ENCODE data around the gene LAMTOR4. TPM values are rescaled to one million over a fixed set of nuclear protein-coding genes. Genes with fewer than 3 reads are reported as not detected.

The LAMTOR4 gene
- polyA plus RNA-seq, 2 donors, result 85.7 to 138 TPM

DNA sequence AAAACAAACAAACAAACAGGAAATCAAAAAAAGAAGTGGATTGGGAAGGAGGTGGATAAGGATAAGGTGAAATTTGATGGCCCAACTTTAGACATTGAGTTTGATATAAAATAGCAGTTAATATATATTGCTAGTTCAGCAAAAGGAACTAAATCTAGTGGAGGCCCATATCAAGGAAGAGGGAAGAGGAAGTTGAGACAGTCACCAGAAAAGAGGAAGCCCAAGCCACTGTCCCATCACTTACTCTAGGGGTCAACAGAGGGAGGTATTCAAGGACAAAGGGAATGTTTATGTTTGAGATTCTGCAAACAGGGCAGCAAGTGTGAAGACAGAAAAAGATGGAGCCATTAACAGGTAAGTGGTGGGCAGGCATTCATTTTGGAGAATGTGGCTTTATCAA is 3.7 kb downstream of the LAMTOR4 start:
- Histone ChIP-seq H3K4me3 (ENCODE audit: low read depth in 1 of 2, low read length in 2 of 2) (no peak overlapping the region), H3K4me1 (ENCODE audit: control insufficient read depth in 2 of 2, insufficient read depth in 2 of 2, low read length in 1 of 2) (peaks cover 4 to 6% of the 10 kb centered on the region in 2 donors), H3K36me3 (ENCODE audit: control insufficient read depth in 2 of 2, insufficient read depth in 2 of 2, low read length in 1 of 2) (peaks cover 17 to 30% of the 10 kb centered on the region in 2 donors), H3K27ac (ENCODE audit: low read depth in 2 of 2, low read length in 1 of 2) (no peak overlapping the region), H3K27me3 (ENCODE audit: control insufficient read depth in 1 of 2, insufficient read depth in 2 of 2, low read length in 2 of 2) (no peaks in the 10 kb centered on the region), H3K9me3 (ENCODE audit: control insufficient read depth in 2 of 2, insufficient read depth in 1 of 2, low read depth in 1 of 2, low read length in 1 of 2) (no peaks in the 10 kb centered on the region)

DNA sequence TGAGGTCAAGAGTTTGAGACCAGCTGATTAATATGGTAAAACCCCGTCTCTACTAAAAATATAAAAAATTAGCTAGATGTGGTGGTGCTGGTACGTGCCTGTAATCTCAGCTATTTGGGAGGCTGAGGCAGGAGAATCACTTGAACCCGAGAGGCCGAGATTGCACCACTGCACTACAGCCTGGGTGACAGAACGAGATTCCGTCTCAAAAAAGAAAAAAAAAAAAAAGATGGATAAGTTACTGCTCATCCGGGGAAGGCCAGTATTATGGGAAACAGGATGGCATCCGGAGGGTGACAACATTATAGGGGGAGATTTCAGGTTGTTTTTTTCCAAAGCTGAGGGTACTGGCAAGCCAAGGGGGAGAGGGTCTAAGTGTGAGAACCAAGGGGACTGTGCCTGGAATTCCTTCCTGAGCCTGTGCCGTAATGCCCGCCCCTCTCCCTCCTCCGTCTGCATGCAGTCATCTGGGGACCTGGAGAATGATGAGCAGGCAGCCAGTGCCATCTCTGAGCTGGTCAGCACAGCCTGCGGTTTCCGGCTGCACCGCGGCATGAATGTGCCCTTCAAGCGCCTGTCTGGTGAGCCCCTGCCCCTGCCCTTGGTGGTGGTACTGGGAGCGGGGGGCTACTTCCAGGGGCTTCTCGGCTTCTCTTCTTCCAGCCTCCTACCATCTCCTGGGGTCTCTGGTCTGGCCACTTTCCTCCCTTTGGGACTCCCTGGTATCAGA is 4.4 kb downstream of the LAMTOR4 start:
- H3K4me3 ChIP-seq (ENCODE audit: low read depth in 1 of 2, low read length in 2 of 2), result no peak overlapping the region
- peak overlapping the region in 1 of 2 donors; percentile 61 for H3K27ac ChIP-seq (ENCODE audit: low read depth in 2 of 2, low read length in 1 of 2)
- H3K4me1 ChIP-seq (ENCODE audit: control insufficient read depth in 2 of 2, insufficient read depth in 2 of 2, low read length in 1 of 2), result peaks cover 6 to 10% of the 10 kb centered on the region in 2 donors
- no peaks in the 10 kb centered on the region for H3K9me3 ChIP-seq (ENCODE audit: control insufficient read depth in 2 of 2, insufficient read depth in 1 of 2, low read depth in 1 of 2, low read length in 1 of 2)
- H3K36me3 ChIP-seq (ENCODE audit: control insufficient read depth in 2 of 2, insufficient read depth in 2 of 2, low read length in 1 of 2), result peaks cover 17 to 30% of the 10 kb centered on the region in 2 donors
- no peaks in the 10 kb centered on the region for H3K27me3 ChIP-seq (ENCODE audit: control insufficient read depth in 1 of 2, insufficient read depth in 2 of 2, low read length in 2 of 2)
- 88 to 90% methylated on average over 18 of the region's 18 CpGs for WGBS, 2 donors

DNA sequence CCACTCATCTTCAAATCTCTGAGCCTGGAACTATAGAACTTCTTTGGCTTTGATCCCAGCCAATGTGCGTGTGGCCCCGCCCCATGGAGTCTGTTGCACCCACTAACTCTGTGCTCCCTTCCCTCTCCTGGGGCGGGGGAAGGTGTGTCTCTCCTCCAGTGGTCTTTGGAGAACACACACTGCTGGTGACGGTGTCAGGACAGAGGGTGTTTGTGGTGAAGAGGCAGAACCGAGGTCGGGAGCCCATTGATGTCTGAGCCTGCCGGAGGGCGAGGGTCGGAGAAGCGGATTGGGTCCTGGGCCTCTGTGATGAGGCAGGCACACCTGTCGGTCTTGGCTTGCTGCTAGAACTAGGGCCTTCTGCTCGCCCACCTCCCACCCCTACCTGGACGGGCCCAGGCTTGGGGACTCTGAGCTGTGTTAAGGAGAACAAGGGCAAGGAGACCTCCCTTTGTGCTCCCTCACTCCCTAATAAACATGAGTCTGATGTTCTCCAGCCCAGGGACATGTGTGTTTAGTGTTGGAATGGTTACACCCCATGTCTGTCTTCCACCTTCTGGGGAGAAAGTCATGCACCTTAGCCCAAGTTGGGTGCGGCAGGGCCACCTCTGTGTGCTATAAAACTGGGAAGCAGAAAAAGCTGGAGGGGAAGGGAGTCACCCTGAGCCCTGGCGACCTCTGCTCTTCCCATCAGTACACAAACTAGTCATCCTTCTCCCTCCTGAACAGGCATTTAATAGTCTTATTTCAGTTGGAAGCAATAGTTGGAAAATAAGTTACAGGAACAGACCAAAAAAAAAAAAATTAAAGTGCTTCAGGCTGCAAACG is 5.2 kb downstream of the LAMTOR4 start:
- Histone ChIP-seq H3K4me3 (ENCODE audit: low read depth in 1 of 2, low read length in 2 of 2) (no peak overlapping the region), H3K27ac (ENCODE audit: low read depth in 2 of 2, low read length in 1 of 2) (peak overlapping the region in 1 of 2 donors; percentile 61), H3K36me3 (ENCODE audit: control insufficient read depth in 2 of 2, insufficient read depth in 2 of 2, low read length in 1 of 2) (peaks cover 17 to 30% of the 10 kb centered on the region in 2 donors), H3K27me3 (ENCODE audit: control insufficient read depth in 1 of 2, insufficient read depth in 2 of 2, low read length in 2 of 2) (no peaks in the 10 kb centered on the region), H3K9me3 (ENCODE audit: control insufficient read depth in 2 of 2, insufficient read depth in 1 of 2, low read depth in 1 of 2, low read length in 1 of 2) (no peaks in the 10 kb centered on the region), H3K4me1 (ENCODE audit: control insufficient read depth in 2 of 2, insufficient read depth in 2 of 2, low read length in 1 of 2) (peaks cover 6 to 10% of the 10 kb centered on the region in 2 donors)
- 66 to 70% methylated on average over 16 of the region's 16 CpGs for WGBS, 2 donors

DNA sequence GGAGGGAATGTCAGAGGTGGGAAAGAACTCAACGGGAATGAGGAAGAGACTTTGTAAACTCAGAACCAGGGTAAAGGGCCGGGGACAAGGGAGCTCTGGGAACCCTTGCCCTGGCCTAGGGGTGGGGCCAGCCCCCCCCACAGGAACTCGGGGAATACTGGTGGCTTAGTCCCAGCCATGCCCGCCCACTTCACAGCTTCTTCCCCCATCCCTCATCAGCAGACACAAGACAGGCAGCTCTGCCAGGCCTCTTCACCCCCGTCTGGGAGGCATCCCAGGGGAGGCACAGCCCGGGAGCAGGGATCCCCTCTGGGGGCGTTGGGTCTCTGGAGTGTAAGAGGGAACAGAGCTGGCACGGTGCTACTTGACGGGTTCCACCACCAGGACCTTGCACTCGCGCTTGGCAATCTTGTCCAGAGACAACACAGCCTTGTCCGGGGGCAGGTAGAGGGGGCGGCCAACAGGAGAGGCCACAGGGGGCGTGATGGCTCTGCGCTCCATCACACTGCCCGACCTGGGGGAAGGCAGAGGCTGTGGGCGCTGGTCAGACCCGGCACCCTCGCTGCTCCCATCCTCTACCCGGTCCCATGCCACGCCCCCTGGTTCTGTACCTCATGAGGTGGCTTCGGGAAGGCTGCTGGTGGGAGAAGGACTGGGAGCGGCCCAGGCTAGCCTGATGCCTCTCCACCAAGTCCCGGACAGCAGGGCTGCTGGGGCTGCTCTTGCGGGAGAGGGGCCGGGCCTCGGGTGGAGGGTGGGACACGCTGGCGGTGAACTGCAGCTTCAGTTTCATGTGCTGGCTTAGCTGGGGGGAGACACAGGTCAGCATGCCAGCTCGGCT is 6.2 kb downstream of the LAMTOR4 start:
- H3K36me3 ChIP-seq (ENCODE audit: control insufficient read depth in 2 of 2, insufficient read depth in 2 of 2, low read length in 1 of 2), result peaks cover 17 to 30% of the 10 kb centered on the region in 2 donors
- H3K4me1 ChIP-seq (ENCODE audit: control insufficient read depth in 2 of 2, insufficient read depth in 2 of 2, low read length in 1 of 2), result peaks cover 4 to 12% of the 10 kb centered on the region in 2 donors
- H3K27ac ChIP-seq (ENCODE audit: low read depth in 2 of 2, low read length in 1 of 2), result peak overlapping the region in 1 of 2 donors; percentile 23
- no peaks in the 10 kb centered on the region for H3K27me3 ChIP-seq (ENCODE audit: control insufficient read depth in 1 of 2, insufficient read depth in 2 of 2, low read length in 2 of 2)
- no peak overlapping the region for H3K4me3 ChIP-seq (ENCODE audit: low read depth in 1 of 2, low read length in 2 of 2)
- 68 to 71% methylated on average over 28 to 30 of the region's 30 CpGs for WGBS, 2 donors
- H3K9me3 ChIP-seq (ENCODE audit: control insufficient read depth in 2 of 2, insufficient read depth in 1 of 2, low read depth in 1 of 2, low read length in 1 of 2), result no peaks in the 10 kb centered on the region

DNA sequence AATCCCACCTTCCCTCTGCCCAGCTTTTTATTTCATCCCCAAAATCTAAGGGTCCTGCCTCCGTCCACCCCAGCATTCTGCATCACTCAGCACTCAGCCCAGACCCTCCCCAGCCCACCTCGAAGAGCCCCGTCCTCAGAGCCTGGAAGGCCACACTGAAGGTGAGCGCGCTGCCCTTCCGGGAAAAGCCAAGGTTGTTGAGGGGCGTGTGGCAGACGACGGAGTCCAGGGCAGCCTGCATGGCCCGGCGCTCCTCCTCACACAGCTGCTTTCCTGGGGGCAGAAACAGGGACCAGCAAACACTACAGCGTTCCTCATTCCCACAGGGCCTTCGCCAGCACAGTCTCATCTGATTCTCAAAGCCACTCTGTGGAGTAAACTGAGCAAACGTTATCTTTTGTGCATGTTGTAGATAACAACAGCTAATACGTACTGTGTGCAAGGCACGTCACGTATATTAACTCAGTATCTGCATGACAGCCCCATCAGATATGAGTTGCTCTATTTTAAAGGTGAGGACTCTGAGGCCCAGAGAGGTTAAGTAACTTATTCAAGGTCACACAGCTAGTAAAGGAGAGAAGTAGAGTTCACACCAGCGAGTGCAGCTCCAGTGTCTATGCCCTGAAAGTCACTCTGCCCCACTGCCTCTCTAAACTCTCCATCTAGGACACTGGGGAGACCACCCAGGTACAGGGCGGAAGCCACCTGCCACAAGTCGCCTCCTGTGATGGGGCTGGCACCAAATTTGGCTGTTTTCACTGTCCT is 7.0 kb downstream of the LAMTOR4 start:
- Histone ChIP-seq H3K4me3 (ENCODE audit: low read depth in 1 of 2, low read length in 2 of 2) (no peak overlapping the region), H3K4me1 (ENCODE audit: control insufficient read depth in 2 of 2, insufficient read depth in 2 of 2, low read length in 1 of 2) (peaks cover 4 to 12% of the 10 kb centered on the region in 2 donors), H3K9me3 (ENCODE audit: control insufficient read depth in 2 of 2, insufficient read depth in 1 of 2, low read depth in 1 of 2, low read length in 1 of 2) (no peaks in the 10 kb centered on the region), H3K27ac (ENCODE audit: low read depth in 2 of 2, low read length in 1 of 2) (no peak overlapping the region), H3K27me3 (ENCODE audit: control insufficient read depth in 1 of 2, insufficient read depth in 2 of 2, low read length in 2 of 2) (no peaks in the 10 kb centered on the region), H3K36me3 (ENCODE audit: control insufficient read depth in 2 of 2, insufficient read depth in 2 of 2, low read length in 1 of 2) (peaks cover 17 to 30% of the 10 kb centered on the region in 2 donors)
- 80 to 85% methylated on average over 20 of the region's 20 CpGs for WGBS, 2 donors

DNA sequence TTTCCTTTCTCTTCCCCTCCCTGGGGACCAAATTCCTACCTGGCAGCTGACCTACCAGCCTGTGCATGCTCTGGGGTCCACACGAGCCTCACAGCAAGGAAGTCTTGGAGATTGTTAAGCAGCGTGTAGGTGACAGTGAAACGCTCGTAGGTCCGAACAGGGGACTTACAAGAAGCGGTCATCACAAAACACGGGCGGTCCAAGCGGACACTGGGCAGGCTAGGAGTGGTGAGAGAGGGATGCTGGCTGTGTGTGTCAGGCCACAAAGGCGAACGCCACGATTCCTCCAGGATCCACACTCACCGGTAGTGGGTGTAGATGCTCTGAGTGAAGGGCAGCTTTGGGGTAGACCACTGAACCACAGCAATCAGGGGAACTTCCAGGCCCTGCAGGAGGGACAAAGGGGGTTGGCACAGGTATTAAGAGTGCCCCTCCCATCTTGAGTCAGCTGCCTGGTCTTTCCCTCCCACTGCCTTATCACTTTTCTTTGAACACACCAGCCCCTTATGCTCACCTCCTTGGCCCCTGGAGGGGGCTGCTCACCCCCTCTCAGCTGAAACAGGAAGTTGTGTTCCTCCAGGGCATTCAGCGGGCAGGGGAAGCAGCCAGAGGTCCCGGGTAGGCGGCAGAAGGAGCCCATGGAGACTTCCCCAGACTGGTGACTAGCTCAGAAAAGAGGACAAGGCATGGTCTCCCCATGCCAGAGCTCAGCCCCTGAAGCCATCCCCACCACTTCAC is 7.8 kb downstream of the LAMTOR4 start:
- peaks cover 4 to 12% of the 10 kb centered on the region in 2 donors for H3K4me1 ChIP-seq (ENCODE audit: control insufficient read depth in 2 of 2, insufficient read depth in 2 of 2, low read length in 1 of 2)
- H3K36me3 ChIP-seq (ENCODE audit: control insufficient read depth in 2 of 2, insufficient read depth in 2 of 2, low read length in 1 of 2), result peaks cover 17 to 30% of the 10 kb centered on the region in 2 donors
- no peaks in the 10 kb centered on the region for H3K9me3 ChIP-seq (ENCODE audit: control insufficient read depth in 2 of 2, insufficient read depth in 1 of 2, low read depth in 1 of 2, low read length in 1 of 2)
- H3K4me3 ChIP-seq (ENCODE audit: low read depth in 1 of 2, low read length in 2 of 2), result no peak overlapping the region
- no peaks in the 10 kb centered on the region for H3K27me3 ChIP-seq (ENCODE audit: control insufficient read depth in 1 of 2, insufficient read depth in 2 of 2, low read length in 2 of 2)
- peak overlapping the region in 1 of 2 donors; percentile 34 for H3K27ac ChIP-seq (ENCODE audit: low read depth in 2 of 2, low read length in 1 of 2)
- 71 to 72% methylated on average over 16 of the region's 16 CpGs for WGBS, 2 donors

DNA sequence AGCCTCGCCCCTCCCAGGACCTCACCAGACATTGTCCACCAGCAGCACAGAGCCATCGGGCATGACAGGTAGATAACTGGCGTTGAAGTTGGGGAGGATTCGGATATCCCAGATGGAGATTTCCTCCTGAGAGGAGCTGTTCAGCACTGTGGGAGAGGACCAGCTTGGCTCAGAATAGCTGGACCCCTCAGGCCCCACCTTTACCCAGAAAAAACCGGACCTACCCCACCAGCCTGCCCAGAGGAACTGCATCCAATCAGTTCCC is 8.3 kb downstream of the LAMTOR4 start:
- 66 to 68% methylated on average over 5 of the region's 5 CpGs for WGBS, 2 donors
- Histone ChIP-seq H3K36me3 (ENCODE audit: control insufficient read depth in 2 of 2, insufficient read depth in 2 of 2, low read length in 1 of 2) (peaks cover 17 to 30% of the 10 kb centered on the region in 2 donors), H3K4me3 (ENCODE audit: low read depth in 1 of 2, low read length in 2 of 2) (peak overlapping the region in 1 of 2 donors; percentile 82), H3K9me3 (ENCODE audit: control insufficient read depth in 2 of 2, insufficient read depth in 1 of 2, low read depth in 1 of 2, low read length in 1 of 2) (no peaks in the 10 kb centered on the region), H3K4me1 (ENCODE audit: control insufficient read depth in 2 of 2, insufficient read depth in 2 of 2, low read length in 1 of 2) (peaks cover 4 to 12% of the 10 kb centered on the region in 2 donors), H3K27me3 (ENCODE audit: control insufficient read depth in 1 of 2, insufficient read depth in 2 of 2, low read length in 2 of 2) (no peaks in the 10 kb centered on the region), H3K27ac (ENCODE audit: low read depth in 2 of 2, low read length in 1 of 2) (peak overlapping the region in 1 of 2 donors; percentile 34)

DNA sequence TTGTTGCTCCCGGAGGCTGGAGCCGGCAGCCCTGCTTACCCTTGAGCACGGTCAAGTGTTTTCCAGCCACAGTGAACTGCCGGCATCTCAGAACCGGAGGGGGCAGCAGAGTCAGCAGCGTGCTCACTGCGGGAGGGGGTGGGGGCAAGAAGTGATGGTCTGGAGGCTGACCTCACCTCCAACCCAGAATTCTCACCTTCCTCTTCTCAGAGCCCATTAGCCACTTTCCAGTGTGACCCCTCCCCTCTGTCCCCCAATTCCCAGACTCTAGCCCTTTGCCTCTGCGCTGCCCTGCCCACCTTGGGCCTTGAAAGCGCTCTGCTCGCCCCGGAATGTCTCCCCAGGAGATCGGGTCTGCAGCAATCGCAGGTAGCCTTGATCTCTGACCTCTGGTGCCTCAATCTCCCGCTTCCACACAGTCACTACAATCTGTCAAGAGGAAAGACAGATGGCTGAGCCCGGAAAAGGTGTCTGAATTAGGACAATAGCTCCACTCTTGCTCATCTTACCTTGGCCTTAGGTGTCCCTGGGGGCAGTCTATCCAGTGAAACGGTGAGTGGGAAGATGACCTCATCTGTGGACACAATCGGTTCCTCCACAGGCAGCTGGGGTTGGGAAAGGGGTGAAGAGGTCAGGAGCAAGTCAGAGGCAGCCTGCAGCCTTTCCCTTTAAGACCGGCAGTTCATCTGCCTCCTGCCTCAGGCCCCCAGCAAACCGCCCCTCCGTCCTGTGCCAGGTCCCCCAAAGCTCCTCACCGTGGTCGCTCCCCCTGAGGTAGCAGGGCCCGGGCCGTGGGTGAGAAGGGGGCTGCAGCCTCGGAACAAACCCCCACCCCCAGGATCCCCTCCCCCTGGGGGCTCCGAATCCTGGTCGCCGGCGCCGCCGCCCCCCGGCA is 8.9 kb downstream of the LAMTOR4 start:
- Histone ChIP-seq H3K4me1 (ENCODE audit: control insufficient read depth in 2 of 2, insufficient read depth in 2 of 2, low read length in 1 of 2) (peaks cover 4 to 12% of the 10 kb centered on the region in 2 donors), H3K36me3 (ENCODE audit: control insufficient read depth in 2 of 2, insufficient read depth in 2 of 2, low read length in 1 of 2) (peaks cover 17 to 28% of the 10 kb centered on the region in 2 donors), H3K27ac (ENCODE audit: low read depth in 2 of 2, low read length in 1 of 2) (peak overlapping the region; percentile 67 to 75), H3K9me3 (ENCODE audit: control insufficient read depth in 2 of 2, insufficient read depth in 1 of 2, low read depth in 1 of 2, low read length in 1 of 2) (no peaks in the 10 kb centered on the region), H3K4me3 (ENCODE audit: low read depth in 1 of 2, low read length in 2 of 2) (peak overlapping the region; percentile 80 to 82), H3K27me3 (ENCODE audit: control insufficient read depth in 1 of 2, insufficient read depth in 2 of 2, low read length in 2 of 2) (no peaks in the 10 kb centered on the region)
- WGBS, 2 donors, result 17 to 20% methylated on average over 30 to 32 of the region's 32 CpGs
